Effector memory CD4-positive, alpha-beta T cell (primary cell): ENCODE measurements around the gene CCDC14.
"Not testable (repeated sequence)": the region's sequence is repeated elsewhere in the genome, so short reads cannot be mapped to it uniquely, and the experiment has no call there.

Source experiments
- DNase-seq, 3 donors: peaks; one replicate each; pipeline ENCODE4 v3.0.0-alpha.2; 2020
- H3K27ac ChIP-seq: 2 replicates; pipeline ENCODE4 v1.7.0; 2013; ENCODE audit warnings: mild to moderate bottlenecking, low read length, moderate library complexity; ENCODE audit not compliant: insufficient read depth, poor library complexity, severe bottlenecking
- H3K27me3 ChIP-seq: replicated peaks from 2 replicates; pipeline ENCODE4 v1.7.0; 2013; ENCODE audit warnings: mild to moderate bottlenecking, low read length; ENCODE audit not compliant: insufficient read depth, control insufficient read depth, poor library complexity, severe bottlenecking
- H3K36me3 ChIP-seq: 2 replicates; pipeline ENCODE4 v1.7.0; 2013; ENCODE audit warnings: mild to moderate bottlenecking, low read length, moderate library complexity; ENCODE audit not compliant: control insufficient read depth, insufficient read depth
- H3K4me1 ChIP-seq: 2 replicates; pipeline ENCODE4 v1.7.0; 2013; ENCODE audit warnings: low read length, mild to moderate bottlenecking; ENCODE audit not compliant: control insufficient read depth, insufficient read depth, poor library complexity, severe bottlenecking
- H3K4me3 ChIP-seq: 2 replicates; pipeline ENCODE4 v1.7.0; 2013; ENCODE audit warnings: low read length, low read depth, mild to moderate bottlenecking; ENCODE audit not compliant: insufficient read depth, poor library complexity, severe bottlenecking
- H3K9me3 ChIP-seq: 2 replicates; pipeline ENCODE4 v1.7.0; 2013; ENCODE audit warnings: mild to moderate bottlenecking, low read length, moderate library complexity; ENCODE audit not compliant: control insufficient read depth
- total RNA-seq, 3 donors: gene quantifications; one replicate each; lab custom pipeline; 2026; lab: John Stamatoyannopoulos, UW

CCDC14 gene
- 47.8 to 56.0 (median 54.0) reads per million in 3 donors for total RNA-seq

GRCh38 chr3:123960781-123961507, at the start of gene CCDC14:
Gene CCDC14, minus strand, starts transcription at chr3:123961229. Its CDS starts 56 bp downstream, at chr3:123961173.
- Histone ChIP-seq H3K27me3 (no peaks in the 10 kb centered on the region), H3K27ac (peak within 1 kb of the TSS; percentile 63), H3K36me3 (no peaks in the 10 kb centered on the region), H3K9me3 (no peaks in the 10 kb centered on the region), H3K4me1 (no peaks in the 10 kb centered on the region), H3K4me3 (peak within 1 kb of the TSS; percentile 81)
- DNase-seq: peak; percentile 63 to 73 (median 70)

- not testable (repeated sequence) for H3K36me3 ChIP-seq, H3K4me1 ChIP-seq, H3K4me3 ChIP-seq, H3K27ac ChIP-seq, DNase-seq, H3K27me3 ChIP-seq, H3K9me3 ChIP-seq
Observed at GRCh38 chr3:124008321-124008720, 47.3 kb upstream of the CCDC14 start.

- Histone ChIP-seq H3K9me3 (no peaks in the 10 kb centered on the region), H3K36me3 (no peaks in the 10 kb centered on the region), H3K4me1 (no peaks in the 10 kb centered on the region), H3K27ac (no peak overlapping the region), H3K4me3 (no peak overlapping the region), H3K27me3 (no peaks in the 10 kb centered on the region)
- DNase-seq: no peak
Observed at GRCh38 chr3:124007186-124007585, 46.2 kb upstream of the CCDC14 start.

GRCh38 chr3:124002405-124003079, 41.5 kb upstream of the CCDC14 start:
- H3K4me1 ChIP-seq, H3K9me3 ChIP-seq, H3K4me3 ChIP-seq, H3K27ac ChIP-seq, H3K27me3 ChIP-seq, H3K36me3 ChIP-seq, DNase-seq: not testable (repeated sequence)

GRCh38 chr3:124001366-124001765, 40.3 kb upstream of the CCDC14 start:
- H3K27me3 ChIP-seq, DNase-seq: not testable (repeated sequence)

GRCh38 chr3:123997543-123997942, 36.5 kb upstream of the CCDC14 start:
- Histone ChIP-seq H3K27ac (no peak overlapping the region), H3K4me3 (no peak overlapping the region), H3K4me1 (no peaks in the 10 kb centered on the region), H3K9me3 (no peaks in the 10 kb centered on the region), H3K27me3 (no peaks in the 10 kb centered on the region), H3K36me3 (no peaks in the 10 kb centered on the region)
- no peak for DNase-seq

More at GRCh38 chr3:124001366-124001765, 40.3 kb upstream of the CCDC14 start:
- H3K36me3 ChIP-seq, H3K4me1 ChIP-seq, H3K27ac ChIP-seq, H3K4me3 ChIP-seq, H3K9me3 ChIP-seq: not testable (repeated sequence)

- no peaks in the 10 kb centered on the region for H3K27me3 ChIP-seq
- DNase-seq: no peak
- no peaks in the 10 kb centered on the region for H3K36me3 ChIP-seq
- H3K4me3 ChIP-seq: no peak overlapping the region
- H3K4me1 ChIP-seq: no peaks in the 10 kb centered on the region
- H3K27ac ChIP-seq: no peak overlapping the region
- no peaks in the 10 kb centered on the region for H3K9me3 ChIP-seq
Observed at GRCh38 chr3:123993818-123994217, 32.8 kb upstream of the CCDC14 start.

GRCh38 chr3:123991730-123992588, 30.9 kb upstream of the CCDC14 start, which contains the start of gene ROPN1:
Gene ROPN1, minus strand, starts transcription at chr3:123992124. Its CDS starts 11,643 bp downstream, at chr3:123980481.
- not testable (repeated sequence) for H3K4me1 ChIP-seq, H3K36me3 ChIP-seq, DNase-seq, H3K27me3 ChIP-seq, H3K4me3 ChIP-seq, H3K9me3 ChIP-seq, H3K27ac ChIP-seq

GRCh38 chr3:123986427-123986826, 25.4 kb upstream of the CCDC14 start:
- Histone ChIP-seq H3K27me3 (peaks cover 2% of the 10 kb centered on the region), H3K4me3 (no peak overlapping the region), H3K36me3 (no peaks in the 10 kb centered on the region), H3K9me3 (no peaks in the 10 kb centered on the region), H3K4me1 (no peaks in the 10 kb centered on the region), H3K27ac (no peak overlapping the region)
- DNase-seq: no peak
